Astrocyte (in vitro differentiated cells and primary cell): Measurements from ENCODE around the gene SAMM50.

Source experiments
- EZH2 ChIP-seq: IDR thresholded peaks from 2 replicates; pipeline ENCODE4 v1.6.1; 2012; ENCODE audit warnings: mild to moderate bottlenecking, low read length, inconsistent platforms; ENCODE audit not compliant: insufficient read depth
- TF ChIP-seq, protein P1 (sequence below): IDR thresholded peaks from 2 replicates; pipeline ENCODE4 v1.5.1; 2011; ENCODE audit warnings: low read depth, mild to moderate bottlenecking, inconsistent platforms, low read length, moderate library complexity; ENCODE audit not compliant: insufficient read depth

DNA sequence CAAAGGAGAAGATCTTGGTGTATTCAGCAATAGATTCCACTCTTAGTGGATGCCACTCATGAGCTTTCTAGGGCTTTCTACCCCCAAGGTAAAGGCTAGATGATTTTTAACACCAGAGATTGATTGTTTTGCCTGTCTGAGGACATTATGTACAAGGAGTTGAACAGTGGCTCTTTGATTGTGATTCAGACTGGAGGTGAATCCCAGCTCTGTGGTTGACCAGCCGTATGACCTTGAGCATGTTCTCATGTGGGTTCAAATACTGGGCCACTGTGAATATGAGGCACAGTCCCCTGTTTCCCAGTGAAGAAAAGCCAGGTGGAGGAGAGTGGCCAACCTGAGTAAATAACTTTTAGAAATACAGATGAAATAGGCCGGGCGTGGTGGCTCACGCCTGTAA, 44.9 kb downstream of the SAMM50 start:
- TF ChIP-seq, protein P1, sequence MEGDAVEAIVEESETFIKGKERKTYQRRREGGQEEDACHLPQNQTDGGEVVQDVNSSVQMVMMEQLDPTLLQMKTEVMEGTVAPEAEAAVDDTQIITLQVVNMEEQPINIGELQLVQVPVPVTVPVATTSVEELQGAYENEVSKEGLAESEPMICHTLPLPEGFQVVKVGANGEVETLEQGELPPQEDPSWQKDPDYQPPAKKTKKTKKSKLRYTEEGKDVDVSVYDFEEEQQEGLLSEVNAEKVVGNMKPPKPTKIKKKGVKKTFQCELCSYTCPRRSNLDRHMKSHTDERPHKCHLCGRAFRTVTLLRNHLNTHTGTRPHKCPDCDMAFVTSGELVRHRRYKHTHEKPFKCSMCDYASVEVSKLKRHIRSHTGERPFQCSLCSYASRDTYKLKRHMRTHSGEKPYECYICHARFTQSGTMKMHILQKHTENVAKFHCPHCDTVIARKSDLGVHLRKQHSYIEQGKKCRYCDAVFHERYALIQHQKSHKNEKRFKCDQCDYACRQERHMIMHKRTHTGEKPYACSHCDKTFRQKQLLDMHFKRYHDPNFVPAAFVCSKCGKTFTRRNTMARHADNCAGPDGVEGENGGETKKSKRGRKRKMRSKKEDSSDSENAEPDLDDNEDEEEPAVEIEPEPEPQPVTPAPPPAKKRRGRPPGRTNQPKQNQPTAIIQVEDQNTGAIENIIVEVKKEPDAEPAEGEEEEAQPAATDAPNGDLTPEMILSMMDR: no peak
- TF ChIP-seq EZH2: no peak
